K562 (cell line): ENCODE measurements around the gene IL2RG. TPM values are rescaled to one million over a fixed set of nuclear protein-coding genes. Genes with fewer than 3 reads are reported as not detected.

Experiments used
- ATAC-seq: fragments of 200-7000 bp; cut with Tn5 transposase; 3 replicates; pipeline ENCODE4 v1.9.1; 2020; ENCODE audit warnings: moderate library complexity
- BruUV-seq: library from RNA; stranded (reverse); fragments of 400-500 nt; replicated peaks from 2 replicates; lab custom pipeline; 2021; lab: Mats Ljungman, UMichigan
- CTCF ChIA-PET: fragments of 300-600 bp; formaldehyde crosslinking; extraction: SDS; loops from one replicate; lab custom pipeline; 2021; ENCODE audit warnings: low intra/inter-chr PET ratio; lab: Yijun Ruan, JAX
- POLR2A ChIA-PET: fragments of 300-600, 350-650 bp; sonication (Branson Sonifier 250); formaldehyde crosslinking; extraction: SDS; loops from one replicate; lab custom pipeline; 2021; ENCODE audit warnings: antibody characterized with exemption, inconsistent platforms; lab: Yijun Ruan, JAX
- DNase-seq, 4 experiments: peaks; one replicate each; pipeline versions ENCODE4 v3.0.0 to v3.0.0-alpha.2; 2011 to 2018; ENCODE audit warnings: low spot score in 3 of 4, mixed read lengths in 3 of 4; ENCODE audit errors: extremely low read depth in 1 of 4
- FAIRE-seq: peaks from 2 replicates; lab custom pipeline; 2011; peaks lifted over from hg19 to GRCh38; lab: Jason Lieb, UNC
- H2AFZ ChIP-seq: 2 replicates; pipeline ENCODE4 v1.6.0; 2011; ENCODE audit warnings: low read depth, low read length, control low read depth, inconsistent platforms
- H3K27ac ChIP-seq: fragments of 200-600 bp; 3 replicates; pipeline ENCODE4 v1.8.0; 2011; ENCODE audit warnings: low read depth, mild to moderate bottlenecking, control low read depth, inconsistent platforms, low read length, moderate library complexity, mixed read lengths; ENCODE audit errors: extremely low read depth
- H3K27me3 ChIP-seq, 2 experiments: fragments of 300-600 bp in 1 of 2; 2 replicates in 1 of 2; 3 replicates in 1 of 2; pipeline versions ENCODE4 v1.6.0 to v1.8.0; 2011; ENCODE audit warnings: inconsistent platforms in 2 of 2, low read length in 2 of 2, mild to moderate bottlenecking in 1 of 2, mixed read lengths in 1 of 2, moderate library complexity in 1 of 2; ENCODE audit not compliant: control insufficient read depth in 2 of 2, insufficient read depth in 2 of 2
- H3K36me3 ChIP-seq: fragments of 300-600 bp; 3 replicates; pipeline ENCODE4 v1.8.0; 2011; ENCODE audit warnings: mild to moderate bottlenecking, low read length, inconsistent platforms; ENCODE audit not compliant: control insufficient read depth, insufficient read depth
- H3K4me1 ChIP-seq, 2 experiments: fragments of 200-600 bp in 1 of 2; replicated peaks in 1 of 2; 2 replicates in 1 of 2; 3 replicates in 1 of 2; pipeline versions ENCODE4 v1.5.1 to v1.8.0; 2011; ENCODE audit warnings: inconsistent platforms in 2 of 2, low read length in 2 of 2, mild to moderate bottlenecking in 1 of 2, mixed read lengths in 1 of 2, moderate library complexity in 1 of 2; ENCODE audit not compliant: control insufficient read depth in 2 of 2, insufficient read depth in 2 of 2
- H3K4me2 ChIP-seq: 2 replicates; pipeline ENCODE4 v1.6.1; 2011; ENCODE audit warnings: low read length, control low read depth, inconsistent platforms, mixed read lengths; ENCODE audit not compliant: insufficient read depth
- H3K4me3 ChIP-seq: fragments of 200-600 bp; sonication (generic), shearing (Covaris generic); 2 replicates; pipeline ENCODE4 v1.5.1; 2016; ENCODE audit warnings: control low read depth, inconsistent platforms
- H3K79me2 ChIP-seq: fragments of 200-600 bp; 3 replicates; pipeline ENCODE4 v1.8.0; 2011; ENCODE audit warnings: low read length, inconsistent platforms; ENCODE audit not compliant: control insufficient read depth, insufficient read depth
- H3K9ac ChIP-seq, 2 experiments: 2 replicates each; pipeline versions ENCODE4 v1.6.0 to v1.6.1; 2011; ENCODE audit warnings: low read depth in 2 of 2, low read length in 2 of 2, control low read depth in 1 of 2, inconsistent platforms in 1 of 2, mild to moderate bottlenecking in 1 of 2, mixed read lengths in 1 of 2; ENCODE audit not compliant: insufficient read depth in 1 of 2
- H3K9me1 ChIP-seq: one replicate; pipeline ENCODE4 v1.6.0; 2011; ENCODE audit warnings: inconsistent platforms, mild to moderate bottlenecking, low read length, moderate library complexity; ENCODE audit not compliant: control insufficient read depth, insufficient read depth
- H3K9me3 ChIP-seq: replicated peaks from 2 replicates; pipeline ENCODE4 v1.5.1; 2011; ENCODE audit warnings: low read depth, low read length, inconsistent platforms; ENCODE audit not compliant: control insufficient read depth, insufficient read depth
- H4K20me1 ChIP-seq: replicated peaks from 2 replicates; pipeline ENCODE4 v1.6.1; 2011; ENCODE audit warnings: low read length, inconsistent platforms, mixed read lengths; ENCODE audit not compliant: control insufficient read depth, insufficient read depth
- CTBP1 ChIP-seq: fragments of 450-650 bp; IDR thresholded peaks from 2 replicates; pipeline ENCODE4 v1.6.1; 2016; ENCODE audit warnings: borderline replicate concordance
- ETV6 ChIP-seq, 3 experiments: fragments of 150-350 bp in 1 of 3; sonication (generic) in 1 of 3; formaldehyde crosslinking in 1 of 3; IDR thresholded peaks; 2 replicates each; pipeline versions ENCODE4 v1.6.1 to v1.8.0; 2014 to 2022; ENCODE audit warnings: borderline replicate concordance in 2 of 3, low read depth in 2 of 3, antibody characterized with exemption in 1 of 3, low read length in 1 of 3, mild to moderate bottlenecking in 1 of 3, missing genetic modification reagents in 1 of 3
- FOXM1 ChIP-seq, 2 experiments: fragments of 450-650 bp in 1 of 2; sonication (generic) in 1 of 2; formaldehyde crosslinking in 1 of 2; IDR thresholded peaks; 2 replicates each; pipeline versions ENCODE4 v1.6.1 to v1.9.0; 2017 to 2022; ENCODE audit warnings: low read depth in 2 of 2, mild to moderate bottlenecking in 2 of 2, missing genetic modification reagents in 1 of 2, moderate library complexity in 1 of 2
- HNRNPH1 ChIP-seq: fragments of 200-400 bp; formaldehyde crosslinking; optimal IDR thresholded peaks from 2 replicates; pipeline ENCODE3; 2017; ENCODE audit warnings: low read depth, mild to moderate bottlenecking, low read length, moderate library complexity
- IFI16 ChIP-seq: fragments of 250-450 bp; sonication (Bioruptor Pico); IDR thresholded peaks from 2 replicates; pipeline ENCODE4 v2.1.2; 2022; ENCODE audit warnings: mild to moderate bottlenecking, inconsistent platforms
- MEIS2 ChIP-seq: fragments of 450-650 bp; IDR thresholded peaks from 2 replicates; pipeline ENCODE4 v1.6.1; 2014; ENCODE audit warnings: mild to moderate bottlenecking; ENCODE audit not compliant: partially characterized antibody
- MYC ChIP-seq, 2 experiments: fragments of 250-450 bp in 1 of 2; sonication (Bioruptor Pico) in 1 of 2; IDR thresholded peaks; 2 replicates each; pipeline versions ENCODE4 v1.5.1 to v1.6.1; 2012 to 2021; ENCODE audit warnings: low read depth in 2 of 2, borderline replicate concordance in 1 of 2, improper control_type of control experiment in 1 of 2, low read length in 1 of 2, mild to moderate bottlenecking in 1 of 2, moderate library complexity in 1 of 2
- MYNN ChIP-seq, 2 experiments: sonication (generic); formaldehyde crosslinking in 1 of 2; IDR thresholded peaks; 2 replicates each; pipeline versions ENCODE4 v1.5.0 to v1.6.1; 2016 to 2020; ENCODE audit warnings: antibody characterized with exemption in 1 of 2, missing genetic modification reagents in 1 of 2
- NELFE ChIP-seq: IDR thresholded peaks from 2 replicates; pipeline ENCODE4 v1.6.1; 2011; ENCODE audit warnings: mild to moderate bottlenecking; ENCODE audit not compliant: insufficient read depth, insufficient read length
- NR4A1 ChIP-seq, 2 experiments: fragments of 250-450 bp in 1 of 2; fragments of 450-650 bp in 1 of 2; sonication (Bioruptor Pico) in 1 of 2; IDR thresholded peaks; 2 replicates each; pipeline versions ENCODE4 v1.4.0 to v1.6.1; 2016 to 2020; ENCODE audit warnings: mild to moderate bottlenecking in 2 of 2, missing compliant biosample characterization in 1 of 2, missing genetic modification characterization in 1 of 2, moderate library complexity in 1 of 2
- STAT5A ChIP-seq: IDR thresholded peaks from 2 replicates; pipeline ENCODE4 v1.6.1; 2012; ENCODE audit warnings: low read length, inconsistent platforms, borderline replicate concordance
- SUPT5H ChIP-seq: fragments of 450-650 bp; IDR thresholded peaks from 2 replicates; pipeline ENCODE4 v1.6.1; 2016
- THAP12 ChIP-seq: fragments of 250-450 bp; sonication (Bioruptor Pico); IDR thresholded peaks from 2 replicates; pipeline ENCODE4 v1.9.0; 2021; ENCODE audit warnings: mild to moderate bottlenecking, inconsistent platforms
- ZFP36 ChIP-seq: fragments of 150-350 bp; IDR thresholded peaks from 2 replicates; pipeline ENCODE4 v1.6.1; 2018; ENCODE audit warnings: low read length, low read depth; ENCODE audit not compliant: partially characterized antibody
- ZNF143 ChIP-seq: sonication (generic); formaldehyde crosslinking; IDR thresholded peaks from 2 replicates; pipeline ENCODE4 v1.9.0; 2022; ENCODE audit warnings: mild to moderate bottlenecking, missing genetic modification reagents
- WGBS: fragments of 100-300 bp; shearing (Covaris generic); methylation state at CpG from one replicate; pipeline ENCODE4 v1.1.6; 2016; ENCODE audit warnings: low coverage, mixed read lengths; ENCODE audit not compliant: insufficient coverage; ENCODE audit errors: missing lambda C conversion rate; 5-methylcytosine and 5-hydroxymethylcytosine counted together
- in situ Hi-C: fragments of 300-500 bp; cut with MboI; formaldehyde crosslinking; loops from 4 replicates; pipeline ENCODE4 v1.15.0; 2018; ENCODE audit warnings: inconsistent platforms, mixed read lengths
- intact Hi-C: fragments of 100-400 bp; cut with micrococcal nuclease; formaldehyde crosslinking; loops from 2 replicates; pipeline ENCODE4 v1.14.2; 2022
- polyA plus RNA-seq, 8 experiments: library from polyadenylated mRNA; depleted of rRNA in 4 of 8; stranded (reverse) in 5 of 8; unstranded in 3 of 8; fragments of >200 nt; fragmentation: Nextera tagmentation in 2 of 8; fragmentation: Illumina TruSeq in 1 of 8; extraction: Ambion mirVana in 2 of 8; extraction: Trizol in 1 of 8; gene quantifications; 2 replicates each; pipeline versions ENCODE4 v1.2.1 to v1.2.3, GENCODE V29; 2011 to 2014; ENCODE audit warnings: inconsistent platforms in 1 of 8, missing spikeins in 1 of 8
- total RNA-seq, 7 experiments: library from RNA; depleted of rRNA in 6 of 7; stranded (reverse); fragments of >200 nt in 6 of 7; fragmentation: Illumina TruSeq in 2 of 7; extraction: Trizol in 2 of 7; gene quantifications; 2 replicates each; pipeline versions ENCODE4 v1.2.1 to v1.2.3, GENCODE V29; 2011 to 2021; ENCODE audit warnings: low replicate concordance in 1 of 7

IL2RG gene
- total and polyA plus RNA-seq, 9 of the 15 experiments (the other 6 are each of a cell fraction or from before 2014, with no cell fraction given) = 5.5 to 55.4 (median 19.7) TPM

DNA sequence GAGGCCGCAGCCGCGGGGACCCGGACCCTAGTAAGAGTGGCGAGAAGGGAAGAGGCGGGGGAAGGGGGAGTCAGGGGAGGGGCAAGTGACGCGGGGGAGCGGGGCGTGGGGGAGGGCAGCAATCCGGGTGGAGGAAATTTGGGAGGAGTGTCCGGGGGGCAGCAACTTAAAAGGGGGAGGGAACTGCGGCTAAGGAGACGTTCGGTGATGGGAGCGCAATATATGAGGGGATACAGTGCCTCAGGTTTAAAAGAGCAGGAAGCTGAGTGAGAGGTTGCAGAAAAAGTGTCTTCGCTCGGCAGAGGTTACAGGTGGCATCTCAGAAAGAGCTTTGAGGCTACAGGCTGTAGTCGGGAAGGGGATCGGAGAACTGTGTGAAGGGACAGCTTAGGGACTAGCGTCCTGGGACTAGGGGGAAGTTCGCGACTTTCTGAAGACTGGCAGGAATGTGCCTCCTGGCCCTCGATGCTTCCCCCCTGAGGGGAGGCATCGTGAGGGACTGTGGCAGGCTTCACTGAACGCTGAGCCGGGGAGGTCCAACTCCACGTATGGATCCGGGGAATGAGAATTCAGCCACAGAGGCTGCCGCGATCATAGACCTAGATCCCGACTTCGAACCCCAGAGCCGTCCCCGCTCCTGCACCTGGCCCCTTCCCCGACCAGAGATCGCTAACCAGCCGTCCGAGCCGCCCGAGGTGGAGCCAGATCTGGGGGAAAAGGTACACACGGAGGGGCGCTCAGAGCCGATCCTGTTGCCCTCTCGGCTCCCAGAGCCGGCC, 15.2 kb downstream of the IL2RG start (continued):
- TF ChIP-seq ETV6 (IDR thresholded peaks at IDR 0.05; ENCODE audit: borderline replicate concordance in 1 of 2, low read depth in 2 of 2, low read length in 1 of 2) (no peak), ETV6 (CRISPR knock-in tag; IDR thresholded peaks at IDR 0.05; ENCODE audit: borderline replicate concordance) (no peak)

DNA sequence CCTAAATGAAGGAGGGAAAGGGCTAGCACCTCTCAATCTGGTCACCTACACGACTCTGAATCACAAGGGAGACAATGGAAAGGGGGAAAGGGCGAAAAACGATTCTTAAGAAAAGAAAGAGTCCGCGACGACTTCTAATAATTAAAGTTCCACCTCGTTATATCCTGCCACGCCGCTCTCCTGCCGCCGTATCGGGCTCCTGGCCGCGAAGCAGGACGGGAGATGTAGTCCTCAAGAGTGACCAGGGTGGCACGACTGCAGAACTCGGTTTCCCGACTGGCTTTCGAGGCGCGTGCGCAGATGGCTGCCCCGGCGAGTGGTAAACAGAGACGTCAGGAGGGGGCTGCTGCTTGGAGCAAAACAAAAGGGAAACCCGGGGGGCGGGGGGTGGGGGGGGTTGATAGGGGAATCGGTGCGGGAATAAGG, 15.8 kb downstream of the IL2RG start, which contains the start of gene FOXO4:
FOXO4 (plus strand) TSS at position 297 of the 426 bp plus-strand sequence. CDS start 678 bp downstream, outside the sequence.
- ATAC-seq = peak; percentile 90
- Histone ChIP-seq H4K20me1 (no peaks in the 10 kb centered on the region), H3K79me2 (peaks cover 11% of the 10 kb centered on the region), H3K4me2 (peak within 1 kb of the TSS; percentile 94), H2AFZ (peak within 1 kb of the TSS; percentile 96), H3K4me3 (peak within 1 kb of the TSS; percentile 59), H3K9ac (peak within 1 kb of the TSS; percentile 73 to 95), H3K9me1 (no peaks in the 10 kb centered on the region), H3K9me3 (no peaks in the 10 kb centered on the region), H3K4me1 (peaks cover 16 to 24% of the 10 kb centered on the region in 2 experiments; a peak in 4 of 5 replicates), H3K27me3 (no peaks in the 10 kb centered on the region), H3K27ac (peak within 1 kb of the TSS; percentile 67), H3K36me3 (no peaks in the 10 kb centered on the region)
- CTCF ChIA-PET = interaction anchor here (1.0 kb wide), 1 partner anchor 84 kb away, joined by 3 read pairs; no protein-coding TSS in a partner anchor
- WGBS = 0% methylated on average over 4 of the region's 29 CpGs
- in situ Hi-C loops = loop anchor here (5.0 kb wide), 1 partner anchor 82 kb away; no protein-coding TSS in a partner anchor
- intact Hi-C loops = no loop called here
- POLR2A ChIA-PET = no interaction called here
- no TSS peak for BruUV-seq
- FAIRE-seq = peak; percentile 90
- DNase-seq = peak; percentile 80 to 93 (median 86)
- TF ChIP-seq MYNN (IDR thresholded peaks at IDR 0.05) (no peak), MYNN (CRISPR knock-in tag; IDR thresholded peaks at IDR 0.05) (no peak), NR4A1 (CRISPR knock-in tag; IDR thresholded peaks at IDR 0.05) (no peak), NR4A1 (tag; IDR thresholded peaks at IDR 0.05) (no peak), MEIS2 (no peak), IFI16 (CRISPR knock-in tag) (no peak), ZFP36 (no peak), ZNF143 (peak; percentile 84), STAT5A (no peak), THAP12 (CRISPR knock-in tag) (no peak), MYC (IDR thresholded peaks at IDR 0.05; ENCODE audit: low read depth, low read length) (peak; percentile 75), MYC (CRISPR knock-in tag; IDR thresholded peaks at IDR 0.05; ENCODE audit: borderline replicate concordance, low read depth) (no peak), CTBP1 (no peak), NELFE (no peak), FOXM1 (IDR thresholded peaks at IDR 0.05; ENCODE audit: low read depth) (no peak), FOXM1 (CRISPR knock-in tag; IDR thresholded peaks at IDR 0.05; ENCODE audit: low read depth) (no peak), HNRNPH1 (no peak), SUPT5H (peak; percentile 63; the same call in 1 of the 2 replicates)
